ENCODE results near the gene NBL1. TPM values are rescaled to one million over a fixed set of nuclear protein-coding genes. Genes with fewer than 3 reads are reported as not detected.
A peak's percentile ranks its signal among the peaks of the same experiment; 100 is the strongest.

The NBL1 gene, protein sequence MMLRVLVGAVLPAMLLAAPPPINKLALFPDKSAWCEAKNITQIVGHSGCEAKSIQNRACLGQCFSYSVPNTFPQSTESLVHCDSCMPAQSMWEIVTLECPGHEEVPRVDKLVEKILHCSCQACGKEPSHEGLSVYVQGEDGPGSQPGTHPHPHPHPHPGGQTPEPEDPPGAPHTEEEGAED
- total RNA-seq, result 100 to 1,000 TPM in 1 of 4 donors, 10 to 100 TPM in 3; 54.1 to 222 (median 71.1) TPM

- peak; percentile 49 to 75 for TF ChIP-seq POLR2A (IDR thresholded peaks at IDR 0.05)
- TF ChIP-seq, protein P1, sequence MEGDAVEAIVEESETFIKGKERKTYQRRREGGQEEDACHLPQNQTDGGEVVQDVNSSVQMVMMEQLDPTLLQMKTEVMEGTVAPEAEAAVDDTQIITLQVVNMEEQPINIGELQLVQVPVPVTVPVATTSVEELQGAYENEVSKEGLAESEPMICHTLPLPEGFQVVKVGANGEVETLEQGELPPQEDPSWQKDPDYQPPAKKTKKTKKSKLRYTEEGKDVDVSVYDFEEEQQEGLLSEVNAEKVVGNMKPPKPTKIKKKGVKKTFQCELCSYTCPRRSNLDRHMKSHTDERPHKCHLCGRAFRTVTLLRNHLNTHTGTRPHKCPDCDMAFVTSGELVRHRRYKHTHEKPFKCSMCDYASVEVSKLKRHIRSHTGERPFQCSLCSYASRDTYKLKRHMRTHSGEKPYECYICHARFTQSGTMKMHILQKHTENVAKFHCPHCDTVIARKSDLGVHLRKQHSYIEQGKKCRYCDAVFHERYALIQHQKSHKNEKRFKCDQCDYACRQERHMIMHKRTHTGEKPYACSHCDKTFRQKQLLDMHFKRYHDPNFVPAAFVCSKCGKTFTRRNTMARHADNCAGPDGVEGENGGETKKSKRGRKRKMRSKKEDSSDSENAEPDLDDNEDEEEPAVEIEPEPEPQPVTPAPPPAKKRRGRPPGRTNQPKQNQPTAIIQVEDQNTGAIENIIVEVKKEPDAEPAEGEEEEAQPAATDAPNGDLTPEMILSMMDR (IDR thresholded peaks at IDR 0.05), result peak in 3 of 4 experiments; percentile 2 to 38 (median 7)
- Histone ChIP-seq H3K27ac (peak within 1 kb of the TSS; percentile 96 to 97), H3K9me3 (no peaks in the 10 kb centered on the region), H3K36me3 (no peaks in the 10 kb centered on the region), H3K27me3 (no peaks in the 10 kb centered on the region), H3K4me3 (peak within 1 kb of the TSS; percentile 71 to 89), H3K4me1 (peaks cover 0 to 19% of the 10 kb centered on the region in 2 donors)
- DNase-seq, result peak; percentile 78 to 83
- intact Hi-C loops (cut with DNase I; ENCODE audit: low total_unique reads), result loop anchor here (10.0 kb wide), 1 partner anchor 159 kb away; the partner anchor contains the start of gene CAPZB
These were observed at the start of gene NBL1 for GRCh38 chr1:19643602-19644394. TSS of gene NBL1 (plus strand) at chr1:19644311. CDS start at chr1:19655031, 10,720 bp downstream.

DNA sequence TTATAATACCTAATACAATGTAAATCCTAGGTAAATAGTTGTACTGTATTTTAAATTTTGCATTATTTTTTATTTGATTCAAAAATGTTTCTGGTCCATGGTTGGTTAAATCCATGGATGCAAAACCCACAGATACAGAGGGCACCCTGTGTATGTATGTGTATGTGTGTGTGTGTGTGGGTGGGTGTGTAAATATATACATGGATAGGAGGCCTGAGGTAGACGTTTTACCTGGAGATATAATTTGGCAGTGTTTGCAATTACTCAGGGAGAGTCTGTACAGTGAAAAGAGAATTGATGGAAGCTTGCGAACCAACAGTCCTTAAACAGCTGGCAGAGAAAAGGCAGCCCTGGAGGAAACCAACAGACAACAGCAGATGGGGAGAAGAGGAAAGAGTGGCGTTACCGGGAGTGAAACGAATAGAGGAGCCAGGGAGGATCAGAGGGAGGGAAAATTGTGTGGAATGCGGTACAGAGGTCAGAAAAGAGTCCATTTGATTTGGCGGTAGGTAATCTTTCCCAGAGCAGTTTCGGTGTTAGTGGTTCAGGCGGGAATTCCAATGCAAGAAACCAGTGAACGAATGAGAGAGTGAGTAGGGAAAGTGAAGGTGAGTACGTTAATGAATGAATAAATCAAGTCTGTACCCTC is 47.9 kb upstream of the NBL1 start:
- TF ChIP-seq, protein P1 (IDR thresholded peaks at IDR 0.05), result peak in 1 of 4 experiments; percentile 6
- no peak for TF ChIP-seq POLR2A (IDR thresholded peaks at IDR 0.05)
- Histone ChIP-seq H3K4me3 (peak overlapping the region; percentile 74 to 80), H3K27me3 (no peaks in the 10 kb centered on the region), H3K36me3 (no peaks in the 10 kb centered on the region), H3K4me1 (no peaks in the 10 kb centered on the region), H3K9me3 (no peaks in the 10 kb centered on the region), H3K27ac (peak overlapping the region; percentile 86 to 89)
- intact Hi-C loops (cut with DNase I; ENCODE audit: low total_unique reads), result no loop called here
- no peak for DNase-seq

- H3K36me3 ChIP-seq, result no peaks in the 10 kb centered on the region
- no peaks in the 10 kb centered on the region for H3K27me3 ChIP-seq
- TF ChIP-seq POLR2A (IDR thresholded peaks at IDR 0.05), result peak; percentile 44 to 79
- TF ChIP-seq, protein P1 (IDR thresholded peaks at IDR 0.05), result peak in 1 of 4 experiments; percentile 2
- peak overlapping the region; percentile 86 to 89 for H3K27ac ChIP-seq
- H3K4me1 ChIP-seq, result no peaks in the 10 kb centered on the region
- peak; percentile 96 to 98 for DNase-seq
- no peaks in the 10 kb centered on the region for H3K9me3 ChIP-seq
- intact Hi-C loops (cut with DNase I; ENCODE audit: low total_unique reads), result no loop called here
- peak overlapping the region; percentile 74 to 80 for H3K4me3 ChIP-seq
These were observed 47.2 kb upstream of the NBL1 start for GRCh38 chr1:19596714-19597495.

GRCh38 chr1:19597496-19598309 is 46.4 kb upstream of the NBL1 start:
- Histone ChIP-seq H3K9me3 (no peaks in the 10 kb centered on the region), H3K27ac (peak overlapping the region; percentile 86 to 89), H3K4me3 (peak overlapping the region; percentile 74 to 80), H3K27me3 (no peaks in the 10 kb centered on the region), H3K4me1 (no peaks in the 10 kb centered on the region), H3K36me3 (no peaks in the 10 kb centered on the region)
- no peak for DNase-seq
- no peak for TF ChIP-seq POLR2A (IDR thresholded peaks at IDR 0.05)
- TF ChIP-seq, protein P1 (IDR thresholded peaks at IDR 0.05), result no peak
- intact Hi-C loops (cut with DNase I; ENCODE audit: low total_unique reads), result no loop called here
